LoVo (cell line): ENCODE measurements around the gene OBSCN.

ENCODE experiments used
- DNase-seq: peaks from one replicate; pipeline ENCODE4 v3.0.0-alpha.2; 2016; ENCODE audit warnings: low spot score

OBSCN gene

GRCh38 chr1:228307218-228308023 lies 99.6 kb downstream of the OBSCN start:
- DNase-seq, result no peak

DNA sequence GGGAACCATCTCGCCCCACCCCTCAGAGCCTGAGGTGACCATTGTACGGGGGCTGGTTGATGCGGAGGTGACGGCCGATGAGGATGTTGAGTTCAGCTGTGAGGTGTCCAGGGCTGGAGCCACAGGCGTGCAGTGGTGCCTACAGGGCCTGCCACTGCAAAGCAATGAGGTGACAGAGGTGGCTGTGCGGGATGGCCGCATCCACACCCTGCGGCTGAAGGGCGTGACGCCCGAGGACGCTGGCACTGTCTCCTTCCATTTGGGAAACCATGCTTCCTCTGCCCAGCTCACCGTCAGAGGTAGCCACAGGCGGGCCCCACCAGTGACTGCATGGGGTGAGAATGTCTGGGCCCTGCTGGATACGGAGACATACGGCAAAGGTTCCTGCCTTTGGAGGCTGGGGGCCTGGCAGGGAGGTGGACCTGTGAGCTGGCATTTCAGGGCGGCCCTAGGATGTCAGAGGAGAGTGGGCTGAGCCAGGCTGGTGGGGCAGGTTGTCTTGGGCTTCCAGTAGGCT lies 100.3 kb downstream of the OBSCN start:
- no peak for DNase-seq

DNA sequence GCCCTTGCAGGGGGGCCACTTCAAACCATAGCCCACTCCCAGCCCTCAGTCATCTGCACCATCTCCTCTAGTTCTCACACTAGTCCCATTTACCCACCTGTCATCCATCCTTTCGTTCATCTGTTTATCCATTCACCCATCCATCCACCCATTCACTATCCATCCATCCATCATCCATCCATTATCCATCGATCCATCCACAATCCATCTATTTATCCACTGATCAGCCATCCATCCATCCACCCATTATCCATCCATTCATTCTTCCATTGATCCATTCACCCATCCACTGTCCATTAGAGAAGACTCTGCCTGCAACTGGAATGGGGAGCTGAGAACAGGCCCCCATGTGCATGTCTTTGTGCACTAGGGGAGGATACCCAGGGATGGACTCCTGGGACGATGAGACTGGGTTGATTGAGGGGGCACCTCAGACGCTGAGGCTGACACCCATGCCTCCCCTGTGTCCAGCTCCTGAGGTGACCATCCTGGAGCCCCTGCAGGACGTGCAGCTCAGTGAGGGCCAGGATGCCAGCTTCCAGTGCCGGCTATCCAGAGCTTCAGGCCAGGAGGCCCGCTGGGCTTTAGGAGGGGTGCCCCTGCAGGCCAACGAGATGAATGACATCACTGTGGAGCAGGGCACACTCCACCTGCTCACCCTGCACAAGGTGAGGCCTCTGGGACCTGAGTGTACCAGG lies 100.9 kb downstream of the OBSCN start:
- DNase-seq, result no peak

- DNase-seq, result no peak
Observed at GRCh38 chr1:228309326-228310067, 101.7 kb downstream of the OBSCN start.

- DNase-seq, result no peak
Observed at GRCh38 chr1:228310162-228310792, 102.4 kb downstream of the OBSCN start.

GRCh38 chr1:228311091-228311490 lies 103.2 kb downstream of the OBSCN start:
- DNase-seq, result no peak

GRCh38 chr1:228312136-228312764 lies 104.4 kb downstream of the OBSCN start:
- no peak for DNase-seq

GRCh38 chr1:228313536-228314277 lies 105.9 kb downstream of the OBSCN start:
- no peak for DNase-seq

- DNase-seq, result no peak
Observed at GRCh38 chr1:228314315-228314657, 106.4 kb downstream of the OBSCN start.

DNA sequence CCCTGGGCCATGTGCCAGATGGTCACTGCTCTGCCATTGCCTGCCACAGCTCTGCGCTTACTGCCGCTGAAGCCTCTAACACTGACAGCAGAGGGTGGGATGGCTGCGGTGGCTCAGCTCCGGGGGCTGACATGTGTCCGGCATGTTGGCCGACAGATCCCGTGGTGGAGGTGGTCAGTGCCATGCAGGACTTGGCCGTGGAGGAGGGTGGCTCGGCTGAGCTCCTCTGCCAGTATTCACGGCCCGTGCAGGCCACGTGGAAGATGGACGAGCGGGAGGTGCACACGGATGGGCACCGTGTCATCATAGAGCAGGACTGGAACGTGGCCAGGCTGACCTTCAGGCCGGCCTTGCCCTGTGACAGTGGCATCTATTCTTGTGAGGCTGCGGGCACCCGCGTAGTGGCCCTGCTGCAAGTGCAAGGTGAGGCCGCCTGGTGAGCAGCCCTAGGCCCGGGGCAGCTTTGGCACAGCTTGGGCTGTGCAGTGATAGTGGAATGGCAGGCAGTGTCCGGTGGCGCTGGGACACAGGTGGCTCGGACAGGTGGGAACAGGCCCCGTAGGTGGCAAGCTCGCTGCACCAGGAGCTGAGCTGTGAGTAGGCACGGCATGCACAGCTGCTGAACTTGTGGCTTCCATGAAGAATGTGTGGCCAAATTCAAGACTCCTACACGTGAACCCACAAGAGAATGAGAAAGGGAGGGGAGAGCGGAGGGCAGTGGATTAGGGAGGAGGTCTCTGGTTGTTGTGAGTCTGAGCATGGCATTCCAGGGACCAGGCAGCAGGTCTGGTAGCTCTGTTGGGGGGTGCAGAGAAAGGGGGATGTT lies 107.0 kb downstream of the OBSCN start:
- no peak for DNase-seq

- no peak for DNase-seq
Observed at GRCh38 chr1:228315484-228315944, 107.7 kb downstream of the OBSCN start.

GRCh38 chr1:228315945-228316588 lies 108.2 kb downstream of the OBSCN start:
- no peak for DNase-seq

GRCh38 chr1:228316589-228317387 lies 108.9 kb downstream of the OBSCN start:
- DNase-seq, result no peak

DNA sequence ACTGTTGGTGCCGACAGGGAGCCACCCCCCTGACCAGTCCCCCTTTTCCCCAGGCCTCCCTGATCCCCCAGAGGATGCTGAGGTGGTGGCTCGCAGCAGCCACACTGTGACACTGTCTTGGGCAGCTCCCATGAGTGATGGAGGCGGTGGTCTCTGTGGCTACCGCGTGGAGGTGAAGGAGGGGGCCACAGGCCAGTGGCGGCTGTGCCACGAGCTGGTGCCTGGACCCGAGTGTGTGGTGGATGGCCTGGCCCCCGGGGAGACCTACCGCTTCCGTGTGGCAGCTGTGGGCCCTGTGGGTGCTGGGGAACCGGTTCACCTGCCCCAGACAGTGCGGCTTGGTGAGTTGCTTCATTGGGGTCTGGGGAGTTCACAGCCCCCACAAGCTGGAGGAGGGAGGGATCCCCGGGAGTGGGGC lies 109.6 kb downstream of the OBSCN start:
- no peak for DNase-seq

- DNase-seq, result no peak
Observed at GRCh38 chr1:228317891-228318810, 110.3 kb downstream of the OBSCN start.

DNA sequence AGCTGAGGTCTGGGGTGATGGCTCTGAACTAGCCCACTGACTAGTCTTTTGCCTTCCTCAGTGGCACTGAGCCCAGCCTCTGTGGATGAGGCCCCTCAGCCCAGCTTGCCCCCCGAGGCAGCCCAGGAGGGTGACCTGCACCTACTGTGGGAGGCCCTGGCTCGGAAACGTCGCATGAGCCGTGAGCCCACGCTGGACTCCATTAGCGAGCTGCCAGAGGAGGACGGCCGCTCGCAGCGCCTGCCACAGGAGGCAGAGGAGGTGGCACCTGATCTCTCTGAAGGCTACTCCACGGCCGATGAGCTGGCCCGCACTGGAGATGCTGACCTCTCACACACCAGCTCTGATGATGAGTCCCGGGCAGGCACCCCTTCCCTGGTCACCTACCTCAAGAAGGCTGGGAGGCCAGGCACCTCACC lies 111.0 kb downstream of the OBSCN start:
- DNase-seq, result no peak

DNA sequence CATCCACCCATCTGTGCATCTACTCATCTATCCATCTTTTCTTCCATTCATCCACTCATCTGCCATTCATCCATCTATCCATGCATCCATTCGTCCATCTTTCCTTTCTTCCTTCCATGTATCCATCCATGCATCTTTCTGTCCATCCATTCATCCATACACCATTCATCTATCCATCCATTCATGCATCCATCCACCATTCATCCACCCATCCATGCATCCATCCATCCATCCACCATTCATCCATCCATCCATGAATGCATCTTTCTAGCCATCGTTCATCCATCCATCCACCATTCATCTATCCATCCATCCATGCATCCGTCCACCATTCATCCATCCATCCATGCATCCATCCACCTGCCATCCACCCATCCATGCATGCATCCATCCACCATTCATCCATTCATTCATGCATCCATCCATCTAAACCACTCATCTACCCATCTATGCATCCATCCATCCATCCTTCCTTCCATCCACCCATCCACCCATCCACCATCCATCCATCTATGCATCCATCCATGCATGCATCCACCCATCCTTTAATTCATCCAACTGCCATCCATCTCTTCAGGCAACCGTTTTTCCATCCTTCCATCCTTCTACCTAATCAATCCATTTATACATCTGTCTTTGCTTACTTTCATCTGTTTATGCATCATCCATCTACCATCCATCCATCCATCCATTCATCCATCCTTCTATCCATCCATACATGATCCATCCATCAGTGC lies 111.7 kb downstream of the OBSCN start:
- no peak for DNase-seq
